HG02840 (cell line): Measurements from ENCODE around the gene LY6G6F.

ENCODE experiments used
- ATAC-seq: cut with Tn5 transposase; IDR thresholded peaks from one replicate; pipeline ENCODE4 v1.9.1; 2021; ENCODE audit warnings: mild to moderate bottlenecking, moderate library complexity, moderate number of reproducible peaks; ENCODE audit not compliant: unreplicated experiment, low FRiP score

LY6G6F gene, protein sequence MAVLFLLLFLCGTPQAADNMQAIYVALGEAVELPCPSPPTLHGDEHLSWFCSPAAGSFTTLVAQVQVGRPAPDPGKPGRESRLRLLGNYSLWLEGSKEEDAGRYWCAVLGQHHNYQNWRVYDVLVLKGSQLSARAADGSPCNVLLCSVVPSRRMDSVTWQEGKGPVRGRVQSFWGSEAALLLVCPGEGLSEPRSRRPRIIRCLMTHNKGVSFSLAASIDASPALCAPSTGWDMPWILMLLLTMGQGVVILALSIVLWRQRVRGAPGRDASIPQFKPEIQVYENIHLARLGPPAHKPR

GRCh38 chr6:31706599-31706998 lies at the start of gene LY6G6F:
Gene LY6G6F, plus strand, starts transcription at chr6:31706866. Its CDS starts 41 bp downstream, at chr6:31706907.
- ATAC-seq = no peak

DNA sequence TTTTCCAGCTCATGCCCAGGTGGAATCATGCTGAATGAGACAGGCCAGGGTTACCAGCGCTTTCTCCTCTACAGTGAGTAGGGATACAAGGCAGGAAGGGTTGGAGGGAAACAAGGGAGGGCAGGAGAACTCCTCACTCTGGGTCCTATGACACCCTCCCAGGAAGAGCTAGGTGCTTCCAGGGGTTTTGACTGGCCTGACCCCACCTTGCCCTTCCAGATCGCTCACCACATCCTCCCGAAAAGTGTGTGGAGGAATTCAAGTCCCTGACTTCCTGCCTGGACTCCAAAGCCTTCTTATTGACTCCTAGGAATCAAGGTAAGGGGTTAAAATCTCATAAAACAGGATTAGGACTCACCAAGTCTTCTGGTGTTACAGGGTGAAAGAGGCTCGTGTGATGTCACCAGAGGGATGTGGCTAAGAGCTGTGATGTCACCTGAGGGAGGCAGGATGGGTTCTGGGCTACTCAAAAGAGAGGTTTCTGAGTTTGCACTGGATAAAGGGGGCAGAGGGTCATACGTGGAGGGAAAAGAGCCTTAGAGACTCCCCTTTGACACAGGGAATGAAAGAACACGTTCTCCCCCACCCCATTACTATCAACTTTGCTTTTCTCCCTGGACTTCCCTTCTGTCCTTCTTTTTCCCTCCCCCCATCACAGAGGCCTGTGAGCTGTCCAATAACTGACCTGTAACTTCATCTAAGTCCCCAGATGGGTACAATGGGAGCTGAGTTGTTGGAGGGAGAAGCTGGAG lies 49.1 kb upstream of the LY6G6F start:
- no peak for ATAC-seq

DNA sequence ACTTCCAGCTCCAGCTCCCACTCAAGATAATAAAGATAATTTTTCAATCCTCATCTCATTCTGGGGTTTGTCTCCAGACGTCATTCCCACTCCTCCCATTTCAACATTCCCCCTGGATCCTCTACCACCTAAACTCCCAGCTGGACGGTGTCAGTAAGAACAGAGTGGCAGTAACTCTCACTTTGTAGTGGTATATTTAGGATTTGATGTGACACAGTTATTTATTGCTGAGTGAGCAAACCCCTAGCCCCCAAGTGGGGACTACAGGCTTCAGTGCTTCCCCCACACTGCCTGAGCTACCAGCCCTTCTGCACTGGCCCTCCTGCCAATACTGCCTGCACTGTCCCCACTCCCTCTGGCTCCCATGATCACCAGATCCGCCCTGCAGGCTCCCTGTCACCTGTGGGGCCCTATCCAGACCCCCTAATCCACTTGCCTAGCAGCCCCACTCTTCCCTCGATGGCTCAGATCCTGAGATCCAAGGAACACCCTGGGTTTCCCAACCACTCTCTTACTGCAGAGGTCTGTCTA lies 48.4 kb upstream of the LY6G6F start:
- ATAC-seq = no peak

DNA sequence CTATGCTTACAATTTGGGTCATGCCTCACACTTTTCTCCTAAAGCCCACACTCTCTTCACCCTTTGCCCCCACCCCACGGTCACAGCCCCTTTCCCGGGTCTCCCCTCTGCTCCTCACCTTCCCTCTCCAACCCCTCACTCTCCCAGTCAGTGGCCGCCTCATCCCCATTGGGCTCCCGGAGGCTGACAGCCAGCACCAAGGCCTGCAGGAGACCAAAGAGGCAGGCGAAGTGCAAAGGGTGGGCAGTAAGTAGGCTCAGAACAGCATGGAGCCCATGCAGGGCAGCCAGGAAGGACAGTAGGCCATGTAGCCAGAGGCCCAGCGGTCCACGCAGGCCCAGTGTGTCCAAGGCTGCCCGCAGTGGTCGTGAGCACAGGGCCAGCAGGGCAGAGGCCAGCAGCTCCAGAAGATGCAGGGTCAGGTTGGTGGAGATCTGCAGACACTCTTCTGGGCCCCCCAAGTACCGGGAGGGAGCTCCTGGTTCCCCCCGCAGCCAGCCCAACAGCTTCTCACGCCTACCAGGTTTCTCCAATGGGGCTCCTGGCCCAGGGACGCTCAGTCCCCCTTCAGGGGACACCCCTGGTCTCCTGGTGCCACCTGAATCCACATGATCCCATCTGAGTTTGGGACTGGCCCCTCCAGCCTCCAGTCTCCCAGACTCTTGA lies 47.5 kb upstream of the LY6G6F start:
- ATAC-seq = no peak

GRCh38 chr6:31659649-31660380 lies 46.9 kb upstream of the LY6G6F start:
- ATAC-seq = no peak

DNA sequence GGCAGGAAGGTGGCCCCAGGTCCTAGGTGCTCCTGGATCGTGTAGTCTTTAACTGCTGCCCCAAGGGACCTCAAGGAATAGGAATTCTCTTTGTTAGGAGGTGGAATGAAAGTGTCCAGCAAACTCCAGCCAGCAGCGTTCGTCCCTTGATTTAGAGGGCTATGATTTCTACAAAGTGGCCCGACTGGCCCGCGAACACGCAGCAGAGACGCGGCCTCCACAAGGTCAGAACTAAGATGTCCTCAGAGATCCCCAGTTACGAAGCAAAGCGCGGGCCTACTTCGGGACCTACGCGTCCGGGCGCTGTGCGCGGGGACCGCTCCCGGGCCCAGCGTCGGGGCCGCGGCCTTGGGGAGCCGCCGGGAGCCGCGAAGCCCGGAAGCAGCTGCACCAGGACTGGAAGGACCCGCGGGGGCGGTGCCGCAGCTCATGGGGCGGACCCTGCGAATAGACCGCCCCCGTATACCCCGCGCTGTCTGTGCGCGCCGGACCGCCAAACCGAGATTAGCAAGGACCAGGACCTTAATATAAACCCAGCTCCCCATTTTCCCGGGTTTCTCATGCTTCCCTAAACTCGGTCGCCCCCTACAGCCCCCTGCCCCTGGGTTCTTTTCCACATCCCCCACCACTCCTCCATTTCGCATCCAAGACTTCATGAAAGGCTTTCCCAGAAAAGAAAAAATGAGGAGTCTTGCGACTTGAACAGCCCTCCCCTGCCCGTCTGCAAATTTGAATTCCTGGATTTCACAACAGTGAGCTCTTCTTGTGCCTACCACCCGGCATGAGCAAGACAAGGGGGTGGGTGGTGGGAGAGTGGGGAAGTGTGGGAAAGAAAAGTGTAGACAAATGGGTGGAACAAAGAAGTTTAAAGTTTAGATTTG lies 46.0 kb upstream of the LY6G6F start, which contains the start of gene C6orf47:
C6orf47 (minus strand) TSS at position 398 of the 881 bp plus-strand sequence. CDS start 831 bp downstream, outside the sequence.
- ATAC-seq = no peak

DNA sequence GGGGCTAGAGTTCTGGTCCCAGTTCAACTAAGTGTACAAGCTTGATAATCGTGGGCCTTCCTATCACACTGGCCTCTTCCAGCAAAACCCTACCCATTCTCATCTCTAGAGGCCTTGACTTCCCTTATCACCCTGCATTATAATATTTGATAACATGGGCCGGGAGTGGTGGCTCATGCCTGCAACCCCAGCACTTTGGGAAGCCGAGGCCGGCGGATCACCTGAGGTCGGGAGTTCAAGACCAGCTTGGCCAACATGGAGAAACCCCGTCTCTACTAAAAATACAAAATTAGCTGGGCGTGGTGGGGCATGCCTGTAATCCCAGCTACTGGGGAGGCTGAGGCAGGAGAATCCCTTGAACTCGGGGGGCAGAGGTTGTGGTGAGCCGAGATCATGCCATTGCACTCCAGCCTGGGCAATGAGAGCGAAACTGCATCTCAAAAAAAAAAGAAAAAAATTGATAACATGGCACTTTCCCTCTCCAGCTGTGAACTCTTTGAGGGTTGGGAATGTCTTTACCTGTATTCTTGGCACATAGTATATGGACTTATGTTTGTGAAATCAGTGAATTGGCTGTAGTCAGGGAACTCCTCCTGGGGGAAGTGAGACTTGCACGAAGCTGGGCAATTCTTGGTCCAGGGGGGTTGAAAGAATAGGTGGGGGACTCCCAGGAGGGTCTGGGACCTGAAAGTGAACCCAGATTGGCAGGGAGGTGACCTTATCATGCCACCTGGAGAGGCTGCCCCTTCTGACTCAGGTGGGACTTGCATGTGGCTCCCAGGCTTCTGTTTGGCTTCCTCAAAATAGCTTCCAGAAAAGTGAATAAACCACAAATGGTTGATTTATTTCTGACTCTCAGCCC lies 45.2 kb upstream of the LY6G6F start:
- no peak for ATAC-seq

GRCh38 chr6:31662124-31662723 lies 44.4 kb upstream of the LY6G6F start:
- ATAC-seq = no peak

DNA sequence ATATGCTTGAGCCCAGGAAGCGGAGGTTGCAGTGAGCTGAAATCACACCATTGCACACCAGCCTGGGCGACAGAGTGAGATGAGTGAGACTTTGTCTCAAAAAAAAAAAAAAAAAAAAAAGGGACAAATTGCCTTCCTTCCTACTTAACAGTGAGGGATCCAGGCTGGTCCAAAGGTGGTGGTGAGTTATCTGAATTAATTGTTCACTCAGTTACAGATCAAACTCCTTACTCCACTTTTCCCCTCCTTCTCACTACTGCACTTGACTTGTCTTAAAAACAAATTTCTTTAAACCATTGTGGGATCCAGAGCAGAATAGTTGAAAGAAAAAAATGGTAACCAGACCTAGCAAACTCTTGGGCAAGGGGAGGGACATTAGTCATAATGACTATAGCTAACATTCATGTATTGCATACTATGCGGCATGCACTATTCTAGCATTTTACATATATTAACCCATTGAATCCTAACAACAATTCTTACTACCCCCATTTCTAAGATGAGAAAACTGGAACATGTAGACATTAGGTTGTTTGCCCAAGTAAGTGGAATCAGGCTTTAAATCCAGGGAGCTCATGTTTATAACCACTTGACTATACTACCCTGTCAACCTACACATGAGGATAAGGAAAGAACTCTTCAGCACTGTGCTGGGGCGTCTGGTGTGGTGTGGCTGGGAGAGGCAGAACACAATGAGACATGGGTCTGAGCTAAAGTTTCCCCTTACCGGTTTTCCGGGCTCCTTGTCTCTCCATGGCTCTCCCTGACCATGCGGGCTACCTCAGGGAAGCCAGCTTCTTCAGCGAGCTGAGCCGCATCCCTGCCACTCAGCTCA lies 43.3 kb upstream of the LY6G6F start:
- ATAC-seq = no peak

DNA sequence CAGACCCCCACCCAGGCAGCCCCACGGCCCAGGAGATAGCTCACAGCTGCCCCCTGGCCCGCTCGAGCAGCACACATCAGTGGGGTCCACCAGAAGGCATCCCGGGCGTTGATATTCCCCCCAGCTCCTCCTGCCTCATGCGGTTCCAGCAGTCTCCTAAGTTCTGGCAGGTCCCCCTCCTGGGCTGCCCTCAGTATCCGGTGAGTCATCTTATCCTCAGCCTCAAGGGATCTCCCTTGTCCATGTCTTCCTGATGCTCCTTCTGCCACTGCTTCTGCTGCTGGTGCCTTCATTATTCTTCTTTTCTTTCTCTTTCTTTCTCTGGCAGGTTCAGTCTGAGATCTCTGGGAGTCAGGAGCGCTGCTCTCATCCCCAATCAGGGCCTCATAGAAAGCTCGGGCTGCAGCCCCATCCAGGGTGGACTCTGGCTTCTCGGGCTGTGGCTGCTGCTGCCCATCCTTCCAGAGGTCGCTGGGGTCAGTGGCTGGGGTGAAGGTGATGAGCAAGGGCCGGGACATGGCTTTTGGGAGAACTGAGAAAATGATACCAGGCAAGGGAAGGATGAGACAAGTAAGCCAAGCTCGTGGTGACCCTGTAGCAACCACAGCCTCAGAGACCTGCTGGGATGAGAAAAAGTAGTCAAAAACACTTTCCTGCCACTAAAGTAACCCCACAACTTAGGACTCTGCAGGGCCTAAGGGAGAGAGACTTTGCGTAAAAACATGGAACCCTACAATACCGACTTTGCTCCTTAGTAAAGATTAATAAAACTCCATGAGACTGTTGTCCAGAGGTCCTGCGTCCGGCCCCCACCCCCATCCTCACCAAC lies 42.5 kb upstream of the LY6G6F start:
- no peak for ATAC-seq

DNA sequence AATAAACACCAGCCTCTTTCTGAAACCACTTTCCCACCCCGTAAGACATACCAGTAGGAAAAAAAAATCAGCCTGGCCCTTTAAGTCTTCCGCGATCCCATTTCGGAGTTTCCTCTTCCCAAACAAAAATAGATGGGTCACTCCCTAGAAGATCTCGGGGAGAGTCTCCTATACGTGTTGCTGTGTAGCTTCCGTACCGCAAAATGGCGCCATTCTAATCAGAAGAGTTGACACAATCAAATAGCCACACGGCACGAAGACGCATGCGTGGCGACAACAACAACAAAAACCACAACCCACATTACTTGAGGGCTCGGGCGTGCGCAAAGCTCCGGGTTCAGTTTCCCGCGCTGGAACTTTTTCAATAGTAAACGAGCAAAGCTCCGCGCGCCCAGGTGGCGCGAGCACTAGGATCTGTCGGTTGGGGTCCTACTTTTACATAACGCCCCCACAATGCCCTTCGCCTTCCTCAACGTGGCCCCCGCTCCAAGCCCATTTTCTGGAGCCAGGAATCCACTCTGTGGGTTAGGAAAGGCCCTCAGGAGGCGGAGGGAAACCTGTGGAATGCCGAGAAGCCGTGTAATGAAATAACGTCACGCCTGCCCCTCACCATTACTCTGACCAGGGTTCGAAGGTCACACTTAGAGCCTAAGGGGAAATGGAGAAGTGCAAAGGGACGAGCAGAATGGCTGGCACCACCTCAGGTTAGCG lies 41.7 kb upstream of the LY6G6F start, which contains the start of gene GPANK1:
GPANK1 (minus strand) TSS at position 208 of the 711 bp plus-strand sequence. CDS start 519 bp downstream, outside the sequence.
- no peak for ATAC-seq

GRCh38 chr6:31665501-31666336 lies 40.9 kb upstream of the LY6G6F start, which contains the start of gene CSNK2B:
Gene CSNK2B, plus strand, starts transcription at chr6:31666080. Its CDS starts 752 bp downstream, at chr6:31666832.
- peak; percentile 79 for ATAC-seq

DNA sequence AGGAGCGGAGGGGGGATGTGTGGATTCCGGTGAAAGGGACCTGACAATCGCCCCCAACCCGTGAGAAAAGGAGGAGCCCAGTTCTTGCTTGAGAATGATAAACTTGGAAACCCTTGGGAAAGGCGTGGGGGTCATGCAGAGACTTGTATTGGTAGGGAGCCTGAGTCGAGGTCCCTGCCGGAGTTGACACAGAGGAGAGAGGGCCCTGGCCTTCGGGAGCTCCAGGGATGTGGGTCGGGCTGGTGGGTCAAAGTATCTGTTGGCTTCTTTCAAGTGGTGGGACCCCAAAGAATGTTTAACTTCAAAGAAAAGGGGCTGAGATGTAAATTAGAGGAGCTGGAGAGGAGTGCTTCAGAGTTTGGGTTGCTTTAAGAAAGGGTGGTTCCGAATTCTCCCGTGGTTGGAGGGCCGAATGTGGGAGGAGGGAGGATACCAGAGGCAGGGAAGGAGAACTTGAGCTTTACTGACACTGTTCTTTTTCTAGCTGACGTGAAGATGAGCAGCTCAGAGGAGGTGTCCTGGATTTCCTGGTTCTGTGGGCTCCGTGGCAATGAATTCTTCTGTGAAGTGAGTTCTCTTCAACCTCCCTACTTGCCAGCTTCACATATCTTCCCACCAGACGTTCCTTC lies 40.2 kb upstream of the LY6G6F start:
- no peak for ATAC-seq

- ATAC-seq = no peak
Observed at GRCh38 chr6:31669676-31670075, 37.0 kb upstream of the LY6G6F start, which contains the start of gene LY6G5B. Gene LY6G5B, plus strand, starts transcription at chr6:31669976. Its CDS starts 975 bp downstream, at chr6:31670951.
